KMS-11 (cell line): ENCODE measurements around the gene TMEFF2.

Source experiments
- H2AFZ ChIP-seq: fragments of 200-600 bp; sonication (generic); 2 replicates; pipeline ENCODE4 v1.6.1; 2016; ENCODE audit warnings: antibody characterized with exemption, mixed run types, low read depth
- H3K27ac ChIP-seq: fragments of 200-600 bp; sonication (generic); 2 replicates; pipeline ENCODE4 v1.6.1; 2016; ENCODE audit warnings: mild to moderate bottlenecking, mixed run types
- H3K27me3 ChIP-seq: fragments of 200-600 bp; sonication (generic); 2 replicates; pipeline ENCODE4 v1.6.1; 2017; ENCODE audit warnings: mild to moderate bottlenecking, low read depth, mixed run types, moderate library complexity; ENCODE audit not compliant: insufficient read depth
- H3K36me3 ChIP-seq: fragments of 200-600 bp; sonication (generic); 2 replicates; pipeline ENCODE4 v1.6.1; 2017; ENCODE audit warnings: mild to moderate bottlenecking, mixed run types; ENCODE audit not compliant: insufficient read depth
- H3K4me1 ChIP-seq: fragments of 200-600 bp; sonication (generic); 2 replicates; pipeline ENCODE4 v1.6.1; 2016; ENCODE audit warnings: mild to moderate bottlenecking, low read depth, mixed run types; ENCODE audit not compliant: poor library complexity, severe bottlenecking
- H3K4me2 ChIP-seq: fragments of 200-600 bp; sonication (generic); 2 replicates; pipeline ENCODE4 v1.7.0; 2016; ENCODE audit warnings: mild to moderate bottlenecking, mixed run types
- H3K4me3 ChIP-seq: fragments of 200-600 bp; sonication (generic); IDR thresholded peaks from 2 replicates; pipeline ENCODE4 v1.6.1; 2017; ENCODE audit warnings: low read depth, low read length, mixed read lengths; ENCODE audit not compliant: insufficient read depth
- H3K79me2 ChIP-seq: fragments of 200-600 bp; sonication (generic); 2 replicates; pipeline ENCODE4 v1.6.1; 2016; ENCODE audit warnings: low read depth, mixed run types; ENCODE audit not compliant: insufficient read depth
- H3K9ac ChIP-seq: fragments of 200-600 bp; sonication (generic); 2 replicates; pipeline ENCODE4 v1.6.1; 2016; ENCODE audit warnings: mild to moderate bottlenecking, mixed run types
- H4K20me1 ChIP-seq: fragments of 200-600 bp; sonication (generic); 2 replicates; pipeline ENCODE4 v1.6.1; 2016; ENCODE audit warnings: mild to moderate bottlenecking, mixed run types; ENCODE audit not compliant: insufficient read depth
- CTCF ChIP-seq: fragments of 200-600 bp; sonication (generic); conservative IDR thresholded peaks from 2 replicates; pipeline ENCODE4 v1.6.1; 2017; ENCODE audit warnings: low read depth, mild to moderate bottlenecking, antibody characterized with exemption, low read length, moderate library complexity, mixed read lengths

Gene TMEFF2

DNA sequence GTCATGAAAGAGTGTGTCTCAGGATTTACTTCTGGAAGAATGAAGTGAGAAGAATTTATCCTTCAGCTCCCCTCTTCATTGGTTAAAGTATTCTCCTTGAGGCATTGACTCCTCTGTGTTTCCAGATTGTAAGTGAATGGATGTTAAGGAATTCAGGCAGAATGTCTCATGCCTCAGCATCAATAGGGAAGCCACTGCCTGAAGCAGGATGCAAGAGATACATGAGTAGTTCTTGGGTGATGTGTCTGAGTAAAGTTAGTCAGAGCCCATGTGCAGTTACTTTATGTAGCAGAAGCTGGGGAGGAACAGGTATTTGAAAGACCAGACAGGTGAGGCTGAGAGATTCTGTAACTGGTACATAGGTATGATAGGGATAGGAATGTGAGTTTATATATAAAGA, 34.0 kb upstream of the TMEFF2 start:
- no peaks in the 10 kb centered on the region for H3K27me3 ChIP-seq
- no peaks in the 10 kb centered on the region for H3K4me1 ChIP-seq
- no peak overlapping the region for H3K27ac ChIP-seq
- H4K20me1 ChIP-seq = no peaks in the 10 kb centered on the region
- no peak overlapping the region for H2AFZ ChIP-seq
- no peaks in the 10 kb centered on the region for H3K36me3 ChIP-seq
- no peak for TF ChIP-seq CTCF
- no peak overlapping the region for H3K9ac ChIP-seq
- H3K4me3 ChIP-seq = no peak overlapping the region
- H3K79me2 ChIP-seq = no peaks in the 10 kb centered on the region
- H3K4me2 ChIP-seq = no peak overlapping the region

- Histone ChIP-seq H3K27ac (no peak overlapping the region), H3K4me3 (no peak overlapping the region), H3K36me3 (no peaks in the 10 kb centered on the region), H4K20me1 (no peaks in the 10 kb centered on the region), H3K27me3 (no peaks in the 10 kb centered on the region), H3K79me2 (no peaks in the 10 kb centered on the region), H3K4me2 (no peak overlapping the region), H3K9ac (no peak overlapping the region), H3K4me1 (no peaks in the 10 kb centered on the region), H2AFZ (no peak overlapping the region)
- no peak for TF ChIP-seq CTCF
These were observed 24.2 kb upstream of the TMEFF2 start for GRCh38 chr2:192218970-192219369.

DNA sequence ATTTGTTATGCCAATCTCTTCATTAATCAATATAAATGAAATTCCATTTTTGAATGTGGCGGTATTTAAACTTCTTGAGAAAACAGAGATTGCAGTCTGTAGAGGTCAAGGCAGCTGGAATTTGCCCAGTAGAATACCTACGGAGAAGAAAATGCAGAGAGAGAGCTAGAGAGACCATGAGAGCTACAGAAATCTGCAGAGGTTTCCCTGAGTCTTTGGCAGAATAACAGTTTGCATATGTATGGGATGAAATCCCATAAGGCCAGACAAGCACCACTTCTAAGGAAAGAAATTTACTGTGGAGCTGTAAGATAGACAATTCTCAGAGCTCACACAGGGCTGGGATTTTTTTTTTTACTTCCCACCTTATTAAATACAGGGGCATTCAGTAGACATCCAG, 23.6 kb upstream of the TMEFF2 start:
- Histone ChIP-seq H3K4me1 (no peaks in the 10 kb centered on the region), H3K4me2 (no peak overlapping the region), H2AFZ (no peak overlapping the region), H3K9ac (no peak overlapping the region), H3K79me2 (no peaks in the 10 kb centered on the region), H4K20me1 (no peaks in the 10 kb centered on the region), H3K27me3 (no peaks in the 10 kb centered on the region), H3K27ac (no peak overlapping the region), H3K4me3 (no peak overlapping the region), H3K36me3 (no peaks in the 10 kb centered on the region)
- TF ChIP-seq CTCF = no peak

- TF ChIP-seq CTCF = no peak
- Histone ChIP-seq H3K36me3 (no peaks in the 10 kb centered on the region), H3K9ac (no peak overlapping the region), H2AFZ (no peak overlapping the region), H4K20me1 (no peaks in the 10 kb centered on the region), H3K4me2 (no peak overlapping the region), H3K4me1 (no peaks in the 10 kb centered on the region), H3K27ac (no peak overlapping the region), H3K4me3 (no peak overlapping the region), H3K27me3 (no peaks in the 10 kb centered on the region), H3K79me2 (no peaks in the 10 kb centered on the region)
These were observed 21.6 kb upstream of the TMEFF2 start for GRCh38 chr2:192216336-192216735.
